Adrenal gland (tissue), 12 donors: ENCODE results near the gene HMOX2. TPM values are rescaled to one million over a fixed set of nuclear protein-coding genes. Genes with fewer than 3 reads are reported as not detected.

Source experiments
- DNase-seq, 7 donors: peaks; one replicate each; pipeline ENCODE4 v3.0.0-alpha.2; 2019 to 2020
- H3K27ac ChIP-seq, 5 donors: fragments of 200-600 bp; sonication (generic) in 4 of 5; 1 replicate in 3 of 5; 2 replicates in 2 of 5; pipeline versions ENCODE4 v1.5.1 to v1.8.0; 2016 to 2020; ENCODE audit warnings: mild to moderate bottlenecking in 1 of 5
- H3K27me3 ChIP-seq: fragments of 200-600 bp; 2 replicates; pipeline ENCODE4 v1.8.0; 2021
- H3K36me3 ChIP-seq, 2 donors: fragments of 200-600 bp; replicated peaks in 1 of 2; 1 replicate in 1 of 2; 2 replicates in 1 of 2; pipeline versions ENCODE4 v1.5.1 to v1.8.0; 2018 to 2022
- H3K4me1 ChIP-seq, 2 donors: fragments of 200-600 bp; replicated peaks in 1 of 2; 1 replicate in 1 of 2; 2 replicates in 1 of 2; pipeline versions ENCODE4 v1.5.1 to v1.8.0; 2018 to 2021
- H3K4me3 ChIP-seq, 4 donors: fragments of 200-600 bp; sonication (generic) in 3 of 4; one replicate each; pipeline ENCODE4 v1.5.1; 2016 to 2018
- H3K9me3 ChIP-seq, 3 donors: fragments of 200-600 bp; sonication (generic) in 1 of 3; replicated peaks in 1 of 3; 1 replicate in 2 of 3; 2 replicates in 1 of 3; pipeline versions ENCODE4 v1.5.1 to v1.8.0; 2016 to 2021
- POLR2A ChIP-seq, 2 donors: fragments of 450-650 bp; IDR thresholded peaks; one replicate each; pipeline ENCODE4 v1.6.1; 2017; ENCODE audit warnings: antibody characterized with exemption in 2 of 2, mild to moderate bottlenecking in 2 of 2, moderate library complexity in 1 of 2
- WGBS, 4 donors: extraction: QIAGEN DNeasy Blood & Tissue Kit in 2 of 4; methylation state at CpG; one replicate each; pipeline versions ENCODE4 v1.1.5 to v1.1.7; 2013 to 2017; 5-methylcytosine and 5-hydroxymethylcytosine counted together
- intact Hi-C, 2 donors: fragments of 100-400 bp; cut with DNase I; formaldehyde crosslinking; loops; one replicate each; pipeline versions ENCODE4 v1.14.1 to v1.15.0; 2022 to 2023
- polyA plus RNA-seq, 3 donors: library from polyadenylated mRNA; stranded (reverse); fragments of 200-250 nt in 2 of 3; fragments of 350-450 nt in 1 of 3; fragmentation: Illumina TruSeq in 1 of 3; extraction: RNeasy Lipid Tissue Mini Kit (QIAGEN cat#74804) in 1 of 3; gene quantifications; one replicate each; pipeline ENCODE4 v1.2.3, GENCODE V29; 2013 to 2014
- total RNA-seq, 9 donors: library from RNA; depleted of rRNA in 4 of 9; stranded (reverse); fragments of >200 nt in 4 of 9; fragments of 120-200 nt in 1 of 9; fragmentation: NEBNext Ultra II Directional in 1 of 9; extraction: Animal tissue kit (Norgen Biotek cat#: 25700) in 1 of 9; gene quantifications; one replicate each; pipeline versions ENCODE4 v1.1.0 to v1.2.4, GENCODE V29; 2013 to 2023
- TF ChIP-seq, protein P1 (sequence below), 6 experiments: fragments of 450-650 bp in 4 of 6; fragments of 200-600 bp in 2 of 6; sonication (generic) in 1 of 6; IDR thresholded peaks; 1 replicate in 5 of 6; 2 replicates in 1 of 6; pipeline versions ENCODE4 v1.5.1 to v1.8.0; 2016 to 2021; ENCODE audit warnings: antibody characterized with exemption in 6 of 6, mild to moderate bottlenecking in 2 of 6, moderate library complexity in 1 of 6
- donor health status: healthy with polysubstance abuse.
- donor health status: Bipolar disorder and iron deficiency.
- donor health status: DM: yes; HTN: yes; CAD: no.
- donor health status: DM: no; HTN: no; CAD: no.
- donor health status: DM: no; HTN: no; CAD: no.
- donor health status: DM: yes; HTN: yes; CAD: no.

HMOX2 gene
- total and polyA plus RNA-seq, 12 donors, result 36.1 to 114 (median 65.6) TPM

GRCh38 chr16:4550591-4550990 lies 74.4 kb downstream of the HMOX2 start:
- Histone ChIP-seq H3K4me3 (no peak overlapping the region), H3K4me1 (no peaks in the 10 kb centered on the region), H3K36me3 (no peaks in the 10 kb centered on the region), H3K27me3 (no peaks in the 10 kb centered on the region), H3K27ac (no peak overlapping the region), H3K9me3 (no peaks in the 10 kb centered on the region)
- intact Hi-C loops, result no loop called here
- WGBS, 4 donors, result 34 to 55% (median 43%) methylated on average over 4 of the region's 4 CpGs
- no peak for DNase-seq
- TF ChIP-seq POLR2A (IDR thresholded peaks at IDR 0.05), result no peak
- TF ChIP-seq, protein P1, sequence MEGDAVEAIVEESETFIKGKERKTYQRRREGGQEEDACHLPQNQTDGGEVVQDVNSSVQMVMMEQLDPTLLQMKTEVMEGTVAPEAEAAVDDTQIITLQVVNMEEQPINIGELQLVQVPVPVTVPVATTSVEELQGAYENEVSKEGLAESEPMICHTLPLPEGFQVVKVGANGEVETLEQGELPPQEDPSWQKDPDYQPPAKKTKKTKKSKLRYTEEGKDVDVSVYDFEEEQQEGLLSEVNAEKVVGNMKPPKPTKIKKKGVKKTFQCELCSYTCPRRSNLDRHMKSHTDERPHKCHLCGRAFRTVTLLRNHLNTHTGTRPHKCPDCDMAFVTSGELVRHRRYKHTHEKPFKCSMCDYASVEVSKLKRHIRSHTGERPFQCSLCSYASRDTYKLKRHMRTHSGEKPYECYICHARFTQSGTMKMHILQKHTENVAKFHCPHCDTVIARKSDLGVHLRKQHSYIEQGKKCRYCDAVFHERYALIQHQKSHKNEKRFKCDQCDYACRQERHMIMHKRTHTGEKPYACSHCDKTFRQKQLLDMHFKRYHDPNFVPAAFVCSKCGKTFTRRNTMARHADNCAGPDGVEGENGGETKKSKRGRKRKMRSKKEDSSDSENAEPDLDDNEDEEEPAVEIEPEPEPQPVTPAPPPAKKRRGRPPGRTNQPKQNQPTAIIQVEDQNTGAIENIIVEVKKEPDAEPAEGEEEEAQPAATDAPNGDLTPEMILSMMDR (IDR thresholded peaks at IDR 0.05), result no peak

DNA sequence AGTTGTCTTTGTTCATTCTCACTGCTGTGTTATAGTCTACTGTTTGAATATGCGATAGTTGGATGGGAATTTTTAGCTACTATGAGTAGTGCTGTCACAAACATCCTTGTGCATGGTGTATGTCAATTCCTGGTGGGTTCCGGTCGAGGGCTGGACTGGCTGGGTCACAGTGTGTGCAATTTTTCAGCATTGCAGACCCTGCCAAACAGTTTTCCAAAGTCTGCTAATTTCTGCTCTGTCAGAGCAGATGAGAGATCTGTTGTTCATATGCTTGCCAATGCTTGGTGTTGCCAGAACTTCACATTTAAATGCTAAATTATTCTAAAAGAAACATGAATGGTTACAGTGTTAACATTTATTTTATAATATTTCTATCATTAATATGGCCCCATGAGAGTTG lies 76.3 kb downstream of the HMOX2 start:
- Histone ChIP-seq H3K36me3 (no peaks in the 10 kb centered on the region), H3K4me1 (no peaks in the 10 kb centered on the region), H3K4me3 (no peak overlapping the region), H3K9me3 (no peaks in the 10 kb centered on the region), H3K27ac (no peak overlapping the region), H3K27me3 (no peaks in the 10 kb centered on the region)
- intact Hi-C loops, result loop anchor here in 1 of 2 donors (2.0 kb wide), 1 partner anchor 44 kb away; no protein-coding TSS in a partner anchor
- TF ChIP-seq POLR2A (IDR thresholded peaks at IDR 0.05), result no peak
- TF ChIP-seq, protein P1 (IDR thresholded peaks at IDR 0.05), result no peak
- 56 to 70% (median 64%) methylated on average over 3 of the region's 3 CpGs for WGBS, 4 donors
- no peak for DNase-seq

DNA sequence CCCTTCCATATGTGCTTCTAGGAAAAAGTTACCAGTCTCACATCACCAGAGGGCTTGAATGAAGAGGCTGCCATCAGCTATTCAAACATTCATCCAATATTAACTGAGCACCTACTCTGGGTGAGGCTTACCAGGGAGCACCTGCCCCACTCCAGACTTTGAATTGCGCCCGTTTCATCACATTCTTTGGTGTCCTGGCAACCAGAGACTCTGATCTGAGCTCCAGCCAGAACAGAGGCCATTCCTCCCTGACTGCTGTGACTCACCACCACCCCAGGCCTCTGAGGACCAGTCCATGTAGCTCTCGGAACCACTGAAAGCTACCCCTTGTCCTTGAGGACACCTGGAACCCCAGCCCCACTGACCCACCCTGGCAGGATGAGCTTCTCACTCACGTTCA lies 79.9 kb downstream of the HMOX2 start, which contains the start of gene C16orf96:
Gene C16orf96, plus strand, starts transcription at position 229 of the 400 bp plus-strand sequence. Its CDS starts 150 bp downstream, at position 379.
- Histone ChIP-seq H3K27ac (no peak within 1 kb of the TSS), H3K36me3 (no peaks in the 10 kb centered on the region), H3K27me3 (no peaks in the 10 kb centered on the region), H3K9me3 (no peaks in the 10 kb centered on the region), H3K4me1 (no peaks in the 10 kb centered on the region), H3K4me3 (no peak within 1 kb of the TSS)
- 65 to 83% (median 71%) methylated on average over 3 to 4 of the region's 4 CpGs for WGBS, 4 donors
- intact Hi-C loops, result no loop called here
- DNase-seq, result peak in 1 of 7 donors; percentile 19
- TF ChIP-seq, protein P1 (IDR thresholded peaks at IDR 0.05), result no peak
- no peak for TF ChIP-seq POLR2A (IDR thresholded peaks at IDR 0.05)

DNA sequence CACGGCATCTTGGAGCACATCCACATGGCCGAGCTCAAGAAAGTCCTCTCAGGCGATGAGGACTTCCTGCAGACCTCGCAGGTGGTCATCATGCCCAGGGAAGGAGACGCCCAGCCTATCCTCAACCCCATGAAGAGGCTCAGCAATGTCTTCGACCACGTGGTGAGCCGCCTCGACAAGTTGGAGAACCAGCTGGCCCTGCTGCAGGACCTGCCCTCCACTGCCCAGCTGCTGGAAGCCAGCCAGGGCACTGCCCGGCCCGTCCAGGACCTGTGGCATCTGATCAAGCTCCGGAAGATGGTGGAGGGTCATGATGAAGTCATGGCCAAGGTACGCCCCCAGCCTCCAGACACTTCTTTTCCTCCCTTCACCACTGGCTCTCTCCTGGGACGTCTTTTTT lies 80.4 kb downstream of the HMOX2 start:
- intact Hi-C loops, result no loop called here
- no peak for DNase-seq
- WGBS, 4 donors, result 86 to 91% (median 90%) methylated on average over 11 to 14 of the region's 14 CpGs
- Histone ChIP-seq H3K4me3 (no peak overlapping the region), H3K27me3 (no peaks in the 10 kb centered on the region), H3K36me3 (no peaks in the 10 kb centered on the region), H3K4me1 (no peaks in the 10 kb centered on the region), H3K27ac (no peak overlapping the region), H3K9me3 (no peaks in the 10 kb centered on the region)
- TF ChIP-seq POLR2A (IDR thresholded peaks at IDR 0.05), result no peak
- TF ChIP-seq, protein P1 (IDR thresholded peaks at IDR 0.05), result no peak
